ENCODE results near the gene BAZ1B.
"Not testable (repeated sequence)": the region's sequence is repeated elsewhere in the genome, so short reads cannot be mapped to it uniquely, and the experiment has no call there.

Gene BAZ1B, protein sequence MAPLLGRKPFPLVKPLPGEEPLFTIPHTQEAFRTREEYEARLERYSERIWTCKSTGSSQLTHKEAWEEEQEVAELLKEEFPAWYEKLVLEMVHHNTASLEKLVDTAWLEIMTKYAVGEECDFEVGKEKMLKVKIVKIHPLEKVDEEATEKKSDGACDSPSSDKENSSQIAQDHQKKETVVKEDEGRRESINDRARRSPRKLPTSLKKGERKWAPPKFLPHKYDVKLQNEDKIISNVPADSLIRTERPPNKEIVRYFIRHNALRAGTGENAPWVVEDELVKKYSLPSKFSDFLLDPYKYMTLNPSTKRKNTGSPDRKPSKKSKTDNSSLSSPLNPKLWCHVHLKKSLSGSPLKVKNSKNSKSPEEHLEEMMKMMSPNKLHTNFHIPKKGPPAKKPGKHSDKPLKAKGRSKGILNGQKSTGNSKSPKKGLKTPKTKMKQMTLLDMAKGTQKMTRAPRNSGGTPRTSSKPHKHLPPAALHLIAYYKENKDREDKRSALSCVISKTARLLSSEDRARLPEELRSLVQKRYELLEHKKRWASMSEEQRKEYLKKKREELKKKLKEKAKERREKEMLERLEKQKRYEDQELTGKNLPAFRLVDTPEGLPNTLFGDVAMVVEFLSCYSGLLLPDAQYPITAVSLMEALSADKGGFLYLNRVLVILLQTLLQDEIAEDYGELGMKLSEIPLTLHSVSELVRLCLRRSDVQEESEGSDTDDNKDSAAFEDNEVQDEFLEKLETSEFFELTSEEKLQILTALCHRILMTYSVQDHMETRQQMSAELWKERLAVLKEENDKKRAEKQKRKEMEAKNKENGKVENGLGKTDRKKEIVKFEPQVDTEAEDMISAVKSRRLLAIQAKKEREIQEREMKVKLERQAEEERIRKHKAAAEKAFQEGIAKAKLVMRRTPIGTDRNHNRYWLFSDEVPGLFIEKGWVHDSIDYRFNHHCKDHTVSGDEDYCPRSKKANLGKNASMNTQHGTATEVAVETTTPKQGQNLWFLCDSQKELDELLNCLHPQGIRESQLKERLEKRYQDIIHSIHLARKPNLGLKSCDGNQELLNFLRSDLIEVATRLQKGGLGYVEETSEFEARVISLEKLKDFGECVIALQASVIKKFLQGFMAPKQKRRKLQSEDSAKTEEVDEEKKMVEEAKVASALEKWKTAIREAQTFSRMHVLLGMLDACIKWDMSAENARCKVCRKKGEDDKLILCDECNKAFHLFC (N-terminal part only)

DNA sequence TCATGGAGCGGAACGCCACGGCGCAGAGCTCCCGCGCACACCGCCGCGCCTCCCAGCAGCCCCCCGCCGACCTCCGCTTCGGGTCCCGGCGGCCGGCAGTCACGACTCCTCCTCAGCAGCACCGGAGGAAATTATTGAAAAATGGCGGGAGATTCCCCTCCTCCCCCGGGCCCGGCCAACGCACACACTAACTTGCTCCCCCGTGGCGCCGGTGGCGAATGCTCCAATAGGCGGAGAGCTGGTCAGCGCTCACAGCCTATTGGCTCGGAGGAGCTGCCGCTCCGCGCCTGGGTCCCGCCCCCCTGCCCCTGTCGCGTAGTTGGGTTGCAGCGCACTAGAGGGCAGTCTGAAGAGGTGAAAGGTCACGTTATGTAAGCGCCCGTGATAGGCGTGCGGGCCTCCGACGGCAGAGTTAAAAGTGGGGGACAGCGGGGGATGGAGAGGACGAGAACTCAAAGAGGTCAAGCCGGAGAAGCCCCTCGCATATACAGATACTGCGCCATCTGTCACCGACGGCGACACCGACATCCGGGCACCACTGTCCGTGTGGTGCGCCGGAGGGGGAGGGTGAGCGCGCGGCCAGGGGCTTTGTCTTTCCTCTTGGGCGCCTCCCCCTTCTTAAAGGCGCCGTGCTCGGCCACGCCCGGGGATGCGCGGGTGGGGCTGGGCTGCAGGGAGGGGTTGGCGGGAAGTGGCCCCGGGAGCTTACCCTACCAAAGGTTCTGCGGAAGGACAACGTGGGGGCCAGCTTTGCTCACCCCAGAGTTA lies at the start of gene BAZ1B:
BAZ1B (minus strand) TSS at position 189 of the 768 bp plus-strand sequence. CDS start 360 bp downstream, outside the sequence.
- DNase-seq = peak; percentile 95

DNA sequence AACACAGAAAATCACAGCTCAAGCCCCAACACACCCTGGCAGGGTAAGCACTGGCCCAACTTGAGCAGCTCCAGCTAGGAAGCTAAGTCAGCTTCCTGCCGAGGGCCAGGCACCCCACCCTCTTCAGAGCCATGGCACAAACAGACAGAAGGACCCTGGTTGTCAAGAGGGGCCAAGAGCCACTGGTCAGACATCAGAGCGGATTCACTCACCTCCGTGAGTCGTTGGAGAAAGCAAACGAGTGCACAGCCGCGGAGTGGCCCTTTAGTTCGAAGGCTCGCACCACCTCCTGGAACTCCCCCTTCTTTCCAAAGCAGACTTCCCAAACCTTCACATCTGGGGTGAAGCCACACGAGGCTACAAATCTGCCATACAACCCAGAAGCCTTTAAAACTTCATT lies 48.9 kb upstream of the BAZ1B start:
- no peak for DNase-seq

DNA sequence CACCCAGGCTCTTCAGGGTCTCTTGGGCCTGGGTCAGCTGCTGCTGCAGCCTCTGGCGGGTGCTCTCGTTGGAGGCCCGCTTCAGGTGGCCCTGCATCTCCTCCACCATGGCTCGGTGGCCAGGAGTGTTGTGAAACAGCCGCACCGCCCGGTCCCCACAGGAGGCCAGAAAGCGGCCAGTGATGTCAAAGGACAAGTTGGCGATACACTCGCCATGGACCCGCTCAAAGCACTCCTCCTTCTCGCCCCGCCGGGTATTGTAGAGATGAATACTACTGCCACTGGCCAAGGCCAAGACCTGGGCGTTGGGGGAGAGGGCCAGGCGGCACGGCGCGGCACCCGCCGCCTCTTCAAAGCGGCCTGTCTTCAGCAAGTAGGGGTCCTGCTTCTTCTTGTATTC lies 48.4 kb upstream of the BAZ1B start:
- no peak for DNase-seq

DNA sequence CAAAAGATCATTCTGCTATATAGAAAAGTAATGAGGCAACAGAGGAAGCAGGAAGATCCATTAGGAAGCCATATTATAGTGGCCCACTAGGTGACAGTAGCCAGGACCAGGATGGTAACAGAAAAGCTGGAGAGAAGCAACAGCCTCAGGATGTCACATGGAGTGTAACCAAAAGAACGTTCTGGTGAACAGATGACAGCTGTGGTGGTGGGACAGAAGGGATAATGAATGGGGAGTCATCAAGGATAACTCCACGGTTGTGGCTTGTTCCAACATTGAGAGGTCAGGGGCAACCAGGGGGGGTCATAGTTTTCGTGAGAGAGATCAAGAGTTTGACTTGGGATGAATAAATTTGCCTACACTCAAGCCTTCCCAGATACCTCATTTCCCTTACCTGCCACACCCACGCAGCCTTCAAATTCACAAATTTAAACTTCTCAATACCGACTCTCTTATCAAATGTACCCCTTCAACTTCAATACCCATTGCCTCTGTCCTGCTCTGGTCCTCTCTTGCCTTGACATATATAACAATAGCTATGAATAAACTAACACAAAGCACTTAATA lies 47.0 kb upstream of the BAZ1B start:
- no peak for DNase-seq

DNA sequence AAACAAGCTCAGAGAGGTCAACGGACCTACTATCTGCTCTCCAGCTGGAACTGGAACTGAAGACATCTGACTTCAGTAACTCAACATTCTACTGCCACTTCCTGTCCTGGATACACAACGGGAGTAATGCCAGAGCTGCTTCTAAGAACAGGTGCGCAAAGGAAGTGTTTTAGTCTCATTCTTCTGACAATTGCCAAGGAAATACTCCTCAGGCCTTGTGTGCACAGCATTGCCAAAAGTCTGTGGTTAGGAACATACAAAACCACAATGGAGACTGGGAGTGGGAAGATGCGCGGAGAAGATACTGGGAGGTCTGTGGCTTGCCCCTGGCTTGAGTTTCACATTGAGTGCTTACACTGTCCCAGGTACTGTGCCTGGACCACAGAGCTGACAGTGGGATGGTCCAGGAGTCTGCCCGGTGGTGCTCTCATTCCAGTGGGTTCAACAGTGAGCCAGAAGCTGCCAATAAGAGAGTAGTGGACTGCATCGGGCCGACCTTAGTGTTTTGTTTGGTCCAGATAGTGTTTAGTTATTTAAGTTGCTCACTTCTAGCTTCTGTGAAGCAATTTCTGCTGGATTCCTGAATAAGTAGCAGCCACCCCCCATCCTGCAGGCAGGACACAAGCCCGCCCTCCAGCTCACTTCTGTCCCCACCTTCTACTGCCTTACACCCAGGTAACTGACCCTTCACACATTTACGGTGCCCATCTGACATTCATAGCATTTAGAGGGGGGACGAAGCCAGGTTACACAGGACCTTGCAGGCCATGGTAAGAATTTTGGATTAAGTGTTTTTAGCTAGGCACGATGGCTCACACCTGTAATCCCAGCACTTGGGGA lies 46.0 kb upstream of the BAZ1B start:
- DNase-seq = no peak

DNA sequence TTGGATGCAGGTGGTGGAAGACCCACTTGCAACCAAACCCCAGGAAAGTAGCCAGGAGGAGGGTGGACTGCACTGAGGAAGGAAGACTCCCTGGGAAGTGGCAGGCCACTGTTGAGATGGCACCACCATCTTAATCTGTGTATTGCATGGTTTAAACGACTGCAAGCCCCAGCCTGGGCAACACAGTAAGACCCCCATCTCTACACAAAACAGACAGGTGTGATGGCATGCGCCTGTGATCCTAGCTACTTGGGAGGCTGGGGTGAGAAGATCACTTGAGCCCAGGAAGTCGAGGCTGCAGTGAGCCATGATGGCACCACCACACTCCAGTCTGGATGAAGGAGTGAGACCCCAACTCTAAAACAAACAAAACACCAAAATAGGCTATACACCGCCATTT lies 45.0 kb upstream of the BAZ1B start:
- no peak for DNase-seq

DNA sequence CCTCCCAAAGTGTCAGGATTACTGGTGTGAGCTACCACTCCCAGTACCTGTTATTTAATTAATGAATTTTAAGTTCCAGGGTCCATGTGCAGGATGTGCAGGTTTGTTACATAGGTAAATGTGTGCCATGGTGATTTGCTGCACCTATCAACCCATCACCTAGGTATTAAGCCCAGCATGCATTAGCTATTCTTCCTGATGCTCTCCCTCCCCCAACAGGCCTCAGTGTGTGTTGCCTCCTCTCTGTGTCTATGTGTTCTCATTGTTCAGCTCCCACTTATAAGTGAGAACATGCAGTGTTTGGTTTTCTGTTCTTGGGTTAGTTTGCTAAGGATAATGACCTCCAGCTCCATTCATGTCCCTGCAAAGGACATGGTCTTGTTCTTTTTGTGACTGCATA lies 44.3 kb upstream of the BAZ1B start:
- DNase-seq = not testable (repeated sequence)

DNA sequence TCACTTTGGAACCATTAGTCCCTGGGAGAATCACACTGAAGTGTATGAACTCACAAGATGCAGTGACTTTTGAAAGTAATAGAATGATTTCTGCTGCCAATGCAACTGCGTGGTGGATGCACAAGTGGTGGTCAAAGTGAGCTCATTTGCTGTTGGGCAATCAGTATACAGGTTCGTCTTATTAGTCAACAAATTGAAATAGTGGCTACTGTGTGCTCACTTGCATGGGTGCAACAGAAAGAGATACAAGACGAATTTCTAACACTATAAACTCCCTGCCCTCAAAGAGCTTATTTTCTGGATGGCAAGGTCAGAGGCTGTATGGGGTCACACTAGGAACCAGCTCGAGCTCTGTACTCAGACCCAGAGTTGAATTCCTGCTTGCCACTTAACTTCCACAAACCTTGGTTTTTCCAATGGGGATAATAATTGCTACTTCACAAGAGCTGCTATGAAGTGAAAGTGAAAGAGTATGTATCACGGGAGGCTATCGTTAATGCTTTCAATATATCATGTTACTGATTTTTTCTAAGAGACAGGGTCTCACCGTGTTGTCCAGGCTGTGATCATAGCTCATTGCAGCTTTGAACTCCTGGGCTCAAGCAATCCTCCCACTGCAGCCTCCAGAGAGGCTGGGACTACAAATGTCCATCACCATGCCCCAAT lies 43.7 kb upstream of the BAZ1B start:
- no peak for DNase-seq

DNA sequence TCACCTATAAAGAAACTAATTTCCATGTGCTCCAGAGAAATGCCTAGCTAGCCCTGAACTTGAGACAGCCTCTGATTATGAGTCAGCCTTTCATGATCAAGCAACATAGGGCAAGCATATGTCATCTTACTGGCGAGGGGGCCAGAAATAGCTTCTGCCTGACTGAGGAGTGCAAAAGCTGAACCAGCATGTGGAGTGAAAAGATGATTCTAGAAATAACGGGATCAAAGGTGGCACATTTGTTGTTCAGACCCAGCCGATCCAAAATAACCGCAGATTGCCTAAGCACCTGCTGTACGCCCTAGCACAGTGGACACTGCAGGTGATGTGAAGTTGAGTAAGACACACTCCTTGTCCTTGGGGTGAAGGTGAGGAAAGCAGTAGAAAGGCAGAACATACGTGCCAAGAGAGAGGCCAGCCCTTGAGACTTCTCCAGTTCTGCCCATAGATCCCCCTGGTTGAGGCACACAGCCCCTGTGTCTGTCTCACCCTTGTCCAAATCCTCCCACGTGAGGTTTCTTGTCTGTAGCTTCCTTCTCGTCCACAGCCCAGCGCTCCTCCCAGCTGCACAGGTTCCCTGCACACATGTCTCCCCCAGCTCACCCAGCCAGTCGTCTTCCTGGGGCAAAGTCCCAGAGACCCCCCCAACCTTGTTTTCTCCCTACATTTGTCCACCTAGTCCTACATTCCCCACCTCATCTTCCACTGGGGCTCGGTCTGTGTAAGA lies 38.2 kb upstream of the BAZ1B start:
- DNase-seq = no peak

DNA sequence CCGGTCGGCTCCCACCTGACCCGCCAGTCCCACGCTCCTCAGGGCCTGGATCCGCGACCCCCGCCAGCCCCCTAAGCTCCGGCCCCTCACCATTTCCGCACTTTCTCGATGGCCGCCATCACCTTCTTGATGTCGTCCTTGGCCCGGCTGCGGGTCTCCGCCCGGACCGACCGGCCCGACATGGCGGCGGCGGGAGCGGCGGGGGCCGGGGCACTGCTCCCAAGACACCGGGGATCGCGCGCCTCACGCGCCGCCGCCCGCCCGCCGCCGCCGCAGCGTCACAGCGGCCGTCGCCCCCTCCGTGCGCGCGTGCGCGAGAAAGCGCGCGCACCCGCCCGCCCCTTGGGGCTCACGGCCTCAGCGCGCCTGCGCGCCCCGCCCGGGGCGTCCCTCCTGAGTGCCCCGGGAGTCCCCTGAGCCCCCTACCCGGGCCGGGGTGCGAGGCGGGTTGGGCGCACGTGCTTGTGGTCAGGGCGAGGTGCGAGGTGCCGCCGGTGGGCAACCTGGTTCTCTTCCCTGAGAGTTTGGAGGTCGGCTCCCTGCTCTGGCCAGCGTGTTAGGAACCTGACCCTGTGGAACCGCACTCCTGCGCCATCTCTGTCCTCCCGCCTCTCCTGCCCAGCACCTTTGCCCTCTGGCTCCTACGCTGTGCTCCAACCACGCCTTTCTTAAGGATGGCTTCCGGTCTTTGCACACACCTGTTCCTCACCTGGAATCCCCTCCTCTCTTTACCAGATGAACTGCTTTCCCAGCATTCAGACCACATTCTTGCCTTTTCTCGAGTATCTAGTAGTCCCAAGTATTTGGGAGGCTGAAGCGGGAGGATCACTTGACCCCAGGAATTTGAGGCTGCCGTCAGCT lies 35.5 kb upstream of the BAZ1B start, which contains the start of gene BCL7B:
BCL7B (minus strand) TSS at position 294 of the 861 bp plus-strand sequence; CDS start at position 182, 112 bp downstream.
- DNase-seq = peak; percentile 51

DNA sequence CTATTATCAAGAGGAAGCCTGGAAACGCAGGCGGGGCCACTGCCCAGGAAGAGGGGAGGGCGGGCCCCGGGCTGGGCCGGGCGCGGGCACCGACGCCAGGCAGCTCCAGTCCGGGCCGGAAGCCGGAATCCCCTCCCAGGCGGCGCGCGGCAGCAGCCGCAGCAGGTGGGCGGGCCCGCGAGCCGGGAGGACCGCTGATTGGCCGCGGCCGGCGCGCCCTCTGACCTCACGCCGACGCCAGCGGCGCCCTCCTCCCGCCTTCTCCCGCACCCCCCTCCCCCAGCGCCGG lies 35.0 kb upstream of the BAZ1B start:
- DNase-seq = peak; percentile 91

DNA sequence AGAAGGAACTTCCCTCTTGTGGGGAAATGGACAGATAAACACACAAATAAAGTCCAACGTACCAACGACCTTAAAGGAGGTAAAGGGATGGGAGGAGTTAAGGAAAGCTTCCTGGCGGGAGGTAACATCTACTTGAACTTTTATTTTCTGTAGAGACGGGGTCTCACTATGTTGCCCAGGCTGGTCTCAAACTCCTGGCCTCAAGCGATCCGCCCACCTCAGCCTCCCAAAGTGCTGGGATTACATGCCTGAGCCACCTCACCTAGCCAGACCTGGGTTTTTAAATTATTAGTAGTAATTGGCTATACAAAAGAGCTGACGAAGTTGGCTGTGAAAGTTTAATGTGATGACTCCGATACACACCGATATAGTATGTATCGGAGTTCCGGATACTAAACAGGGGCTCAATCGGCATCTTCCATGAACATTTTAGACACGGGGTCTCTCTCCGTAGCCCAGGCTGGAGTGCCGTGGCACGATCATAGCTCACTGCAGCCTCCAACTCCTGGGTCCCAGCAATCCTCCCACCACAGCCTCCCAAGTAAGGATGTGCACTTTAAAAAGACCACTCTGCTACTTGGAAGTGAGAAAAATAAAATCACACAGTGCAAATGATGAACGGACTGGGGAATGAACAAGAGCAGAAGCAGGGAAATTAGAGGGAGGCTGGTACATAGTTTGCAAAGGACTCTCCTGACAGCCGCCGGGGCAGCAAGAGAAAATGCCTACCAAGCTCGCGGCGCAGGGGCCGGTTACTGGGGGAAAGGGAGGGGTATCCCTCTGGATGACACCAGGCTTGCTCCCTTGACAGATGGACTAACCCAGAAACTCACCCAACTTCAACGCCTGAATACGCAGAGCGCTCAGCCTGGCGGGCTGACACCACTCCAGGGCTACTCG lies 34.4 kb upstream of the BAZ1B start:
- no peak for DNase-seq

DNA sequence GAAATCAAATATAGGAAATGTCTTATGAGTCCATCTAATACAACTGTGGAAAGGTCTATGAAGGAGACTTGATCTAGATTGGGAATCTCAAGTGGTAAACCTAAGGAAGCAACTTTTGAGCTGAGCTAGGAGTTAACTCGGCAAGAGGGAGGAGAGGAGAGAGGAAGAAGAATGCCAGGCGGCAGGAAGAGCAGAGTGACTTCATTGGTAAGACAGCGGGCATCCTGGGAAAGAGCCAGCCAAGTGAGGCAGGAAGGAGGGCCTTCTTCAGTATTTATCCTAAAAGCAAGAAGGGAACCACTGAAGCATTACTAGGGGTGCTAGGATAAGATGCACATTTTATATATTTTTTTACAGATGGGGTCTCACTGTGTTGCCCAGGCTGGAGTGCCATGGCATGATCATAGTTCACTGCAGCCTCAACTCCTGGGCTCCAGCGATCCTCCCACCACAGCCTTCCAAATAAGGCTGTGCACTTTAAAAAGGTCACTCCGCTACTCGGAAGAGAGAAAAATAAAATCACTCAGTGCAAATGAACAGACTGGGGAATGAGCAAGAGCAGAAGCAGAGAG lies 33.4 kb upstream of the BAZ1B start:
- no peak for DNase-seq

DNA sequence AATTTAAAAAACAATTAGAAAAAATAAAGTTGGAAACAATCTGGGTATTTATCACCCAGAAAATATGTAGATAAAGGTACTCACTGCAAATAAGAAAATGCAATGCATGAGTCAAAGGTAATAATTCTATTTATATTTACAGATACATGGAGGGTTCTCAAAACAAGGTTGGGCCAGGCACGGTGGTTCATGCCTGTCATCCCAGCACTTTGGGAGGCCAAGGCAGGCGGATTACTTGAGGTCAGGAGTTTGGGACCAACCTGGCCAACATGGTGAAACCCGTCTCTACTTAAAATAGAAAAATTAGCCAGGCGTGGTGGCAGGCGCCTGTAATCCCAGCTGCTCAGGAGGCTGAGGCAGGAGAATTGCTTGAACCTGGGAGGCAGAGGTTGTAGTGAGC lies 28.0 kb upstream of the BAZ1B start:
- DNase-seq = not testable (repeated sequence)

DNA sequence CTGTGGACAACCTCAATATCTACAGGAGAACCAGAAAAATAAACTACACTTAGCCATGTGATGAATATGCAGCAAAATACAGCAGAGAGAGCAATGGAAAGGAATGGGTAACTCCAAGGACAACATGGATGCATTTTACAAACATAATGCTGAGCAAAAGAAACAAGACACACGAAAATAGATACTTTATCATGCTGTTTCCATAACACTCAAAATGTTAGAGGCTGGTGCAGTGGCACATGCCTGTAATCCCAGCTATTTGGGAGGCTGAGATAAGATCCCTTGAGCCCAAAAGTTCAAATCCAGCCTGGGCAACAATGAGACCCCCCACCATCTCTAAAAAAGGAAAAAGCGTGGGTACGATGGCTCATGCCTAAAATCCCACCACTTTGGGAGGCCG lies 27.1 kb upstream of the BAZ1B start:
- DNase-seq = no peak

DNA sequence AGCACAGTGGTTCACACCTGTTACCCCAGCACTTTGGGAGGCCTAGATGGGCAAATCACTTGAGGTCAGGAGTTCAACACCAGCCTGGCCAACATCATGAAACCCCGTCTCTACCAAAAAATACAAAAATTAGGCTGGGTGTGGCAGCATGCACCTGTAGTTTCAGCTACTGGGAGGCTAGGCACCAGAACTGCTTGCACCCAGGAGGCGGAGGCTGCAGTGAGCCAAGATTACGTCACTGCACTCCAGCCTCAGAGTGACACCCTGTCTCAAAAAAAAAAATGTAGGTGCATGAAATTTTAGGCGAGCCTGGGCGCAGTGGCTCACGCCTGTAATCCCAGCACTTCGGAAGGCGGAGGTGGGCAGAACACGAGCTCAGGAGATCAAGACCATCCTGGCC lies 25.7 kb upstream of the BAZ1B start:
- no peak for DNase-seq

DNA sequence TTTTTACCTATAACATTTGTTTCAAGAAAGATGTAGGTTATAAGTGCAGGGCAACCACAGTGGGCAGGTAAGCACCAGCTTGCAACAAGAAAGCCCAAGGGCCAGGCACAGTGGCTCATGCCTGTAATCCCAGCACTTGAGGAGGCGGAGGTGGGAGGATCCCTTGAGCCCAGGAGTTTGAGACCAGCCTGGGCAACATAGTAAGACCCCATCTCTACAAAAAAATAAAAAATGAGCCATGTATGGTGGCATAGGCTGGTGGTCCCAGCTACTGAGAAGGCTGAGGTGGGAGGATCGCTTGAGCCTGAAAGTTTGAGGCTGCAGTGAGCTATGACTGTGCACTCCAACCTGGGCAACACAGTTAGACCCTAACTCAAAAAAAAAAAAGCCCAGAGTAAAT lies 22.6 kb upstream of the BAZ1B start:
- no peak for DNase-seq

DNA sequence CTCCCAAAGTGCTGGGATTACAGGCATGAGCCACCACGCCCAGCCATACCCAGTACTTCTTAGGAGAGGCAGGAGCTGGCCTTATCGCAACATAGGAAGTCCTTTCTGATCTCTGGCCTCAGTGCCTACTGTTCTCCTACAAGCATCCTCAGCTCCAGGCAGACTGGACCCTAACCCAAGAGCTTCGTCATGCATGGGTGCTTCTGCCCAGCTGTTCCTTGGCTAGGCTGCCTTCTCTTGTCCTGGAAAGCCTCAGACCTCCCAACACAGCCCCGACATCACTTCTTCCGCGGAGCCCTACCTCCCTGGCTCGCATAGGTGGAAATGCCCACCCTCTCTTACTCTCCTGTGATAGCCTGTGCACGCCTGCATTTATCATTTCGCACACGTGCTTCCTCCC lies 19.6 kb upstream of the BAZ1B start:
- no peak for DNase-seq

Measured in NCI-H1105 treated with DMSO at 0.1 percent for 48 hours (cell line).